Vagina (tissue), 2 donors: Measurements from ENCODE around the gene DES.

Source experiments
- CTCF ChIP-seq, 3 experiments: fragments of 450-650 bp in 2 of 3; fragments of 200-600 bp in 1 of 3; sonication (generic) in 1 of 3; IDR thresholded peaks; one replicate each; pipeline ENCODE4 v1.5.1; 2017 to 2019; ENCODE audit warnings: antibody characterized with exemption in 3 of 3, mild to moderate bottlenecking in 2 of 3, moderate library complexity in 2 of 3
- POLR2AphosphoS5 ChIP-seq, 2 donors: sonication (generic); formaldehyde crosslinking; IDR thresholded peaks; one replicate each; pipeline ENCODE4 v1.9.0; 2017; ENCODE audit warnings: antibody characterized with exemption in 2 of 2, mild to moderate bottlenecking in 2 of 2, low read depth in 1 of 2; ENCODE audit not compliant: insufficient read depth in 1 of 2

GRCh38 chr2:219435701-219436100 lies 17.5 kb downstream of the DES start:
- TF ChIP-seq CTCF (IDR thresholded peaks at IDR 0.05): no peak
- TF ChIP-seq POLR2AphosphoS5 (IDR thresholded peaks at IDR 0.05; ENCODE audit: insufficient read depth in 1 of 2, low read depth in 1 of 2): no peak
